HT-29 (cell line): ENCODE results near the gene ZNF396. TPM values are rescaled to one million over a fixed set of nuclear protein-coding genes. Genes with fewer than 3 reads are reported as not detected.

Source experiments
- DNase-seq: peaks from one replicate; pipeline ENCODE4 v3.0.0-alpha.2; 2015; ENCODE audit warnings: low spot score
- total RNA-seq: library from RNA; depleted of rRNA; stranded (reverse); fragments of >200 nt; shearing (Covaris generic); gene quantifications from 2 replicates; pipeline ENCODE4 v1.2.3, GENCODE V29; 2014

ZNF396 gene
- total RNA-seq, 1 experiment from 2014 or later: not detected

DNA sequence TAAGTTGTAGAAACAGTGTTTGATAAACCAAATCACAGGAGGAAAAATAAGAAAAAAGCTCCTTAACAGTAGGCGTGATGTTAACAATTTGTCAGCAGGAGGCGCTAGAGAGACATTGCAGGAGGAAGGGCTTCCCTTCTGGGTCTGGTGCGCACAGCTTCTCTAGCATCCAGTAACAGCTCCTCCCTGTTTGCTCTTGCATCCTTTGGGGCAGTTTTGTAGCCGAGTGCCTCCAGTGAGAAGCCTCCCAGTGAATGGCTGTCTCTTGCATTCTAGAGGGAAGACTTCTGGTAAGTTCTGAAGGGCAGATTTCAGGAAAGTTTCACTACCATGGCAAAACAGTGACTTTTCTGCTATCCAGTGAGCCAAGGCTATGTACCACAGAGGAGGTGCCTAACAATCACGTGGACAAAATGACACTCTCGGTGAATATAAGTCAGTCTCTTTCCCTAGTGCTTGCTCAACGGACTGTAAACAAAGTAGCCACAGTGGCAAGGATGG is 9.5 kb upstream of the ZNF396 start:
- DNase-seq: peak; percentile 71

- no peak for DNase-seq
These were observed 6.0 kb upstream of the ZNF396 start for GRCh38 chr18:35383136-35383535.

DNA sequence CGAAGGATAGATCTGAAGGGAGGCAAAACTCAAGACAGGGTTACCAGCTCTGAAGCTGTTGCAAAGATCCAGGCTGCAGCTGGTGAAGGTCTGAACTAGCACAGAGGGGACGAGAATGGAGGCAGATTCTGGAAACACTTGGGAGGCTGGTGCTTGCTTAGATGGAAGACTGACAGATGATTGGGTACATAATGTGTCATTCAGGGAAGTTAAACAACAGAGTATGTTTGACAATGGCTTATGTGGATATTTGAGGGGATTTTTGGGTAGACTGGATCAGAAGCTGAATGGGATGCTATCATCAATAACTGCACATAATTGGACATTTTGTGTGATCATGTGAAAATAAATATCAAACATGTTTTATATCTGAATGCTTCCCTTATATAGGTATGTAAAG is 2.3 kb upstream of the ZNF396 start:
- no peak for DNase-seq

GRCh38 chr18:35378574-35378896 is 1.4 kb upstream of the ZNF396 start:
- DNase-seq: no peak

DNA sequence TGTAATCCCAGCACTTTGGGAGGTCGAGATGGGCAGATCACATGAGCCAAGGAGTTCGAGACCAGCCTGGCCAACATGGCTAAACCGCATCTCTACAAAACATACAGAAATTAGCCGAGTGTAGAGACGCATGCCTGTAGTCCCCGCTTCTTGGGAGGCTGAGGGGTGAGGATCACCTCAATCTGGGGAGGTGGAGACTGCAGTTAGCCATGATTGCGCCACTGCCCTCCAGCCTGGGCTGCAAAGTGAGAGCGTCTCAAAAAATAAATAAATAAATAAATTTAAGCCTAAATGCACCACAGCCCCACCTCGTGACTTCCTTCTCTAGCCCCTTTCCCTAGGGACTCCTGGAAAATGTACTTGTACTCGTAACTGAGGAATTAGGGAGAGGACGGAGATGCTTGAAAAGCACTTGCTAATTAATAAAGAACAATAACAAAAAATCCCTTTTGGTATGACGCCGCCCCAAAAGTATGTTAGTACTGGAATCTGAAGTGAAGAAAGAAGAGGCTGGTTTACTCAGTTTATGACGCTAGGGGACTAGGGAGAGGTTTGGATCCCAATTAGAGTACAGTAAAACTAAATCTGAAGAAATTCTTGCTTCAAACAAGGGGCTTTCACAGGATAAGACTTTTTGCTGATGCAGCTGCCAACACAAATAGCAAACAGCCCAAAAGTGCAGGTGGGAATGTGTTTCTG is 887 bp upstream of the ZNF396 start:
- no peak for DNase-seq

DNA sequence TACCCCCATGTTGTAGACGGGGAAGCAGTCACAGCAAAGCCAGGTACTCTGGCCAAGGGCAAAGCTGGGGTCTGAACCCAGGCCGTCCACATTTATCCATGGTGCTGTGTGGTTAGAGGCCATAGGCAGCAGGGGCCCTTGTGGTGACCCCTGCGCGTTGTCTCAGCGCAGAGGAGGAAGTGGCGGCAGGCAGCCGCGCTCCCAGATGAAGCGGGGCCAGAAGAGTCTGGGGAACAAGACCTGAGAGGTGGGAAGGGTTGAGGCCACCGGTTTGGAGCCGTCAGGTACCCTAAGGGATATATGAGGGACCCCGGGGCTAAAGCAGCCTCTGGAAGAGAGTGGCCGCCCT is 770 bp downstream of the ZNF396 start:
- DNase-seq: no peak

DNA sequence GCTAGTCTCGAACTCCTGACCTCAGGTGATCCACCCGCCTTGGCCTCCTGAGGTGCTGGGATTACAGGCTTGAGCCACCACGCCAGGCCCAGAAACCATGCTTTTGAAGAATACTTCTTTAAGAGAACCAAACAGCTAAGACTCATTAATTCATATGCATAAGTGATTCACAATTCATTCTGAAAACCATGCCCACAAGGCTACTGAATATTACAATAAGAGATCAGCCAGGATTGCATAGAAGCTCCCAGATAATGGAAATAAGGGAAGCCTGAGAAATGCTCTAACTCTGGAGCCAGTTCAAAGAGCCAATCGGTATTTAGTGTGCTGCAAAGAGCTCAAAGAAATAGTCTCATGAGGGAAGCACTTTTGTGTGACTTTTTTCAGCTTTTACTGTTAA is 2.4 kb downstream of the ZNF396 start:
- DNase-seq: no peak

DNA sequence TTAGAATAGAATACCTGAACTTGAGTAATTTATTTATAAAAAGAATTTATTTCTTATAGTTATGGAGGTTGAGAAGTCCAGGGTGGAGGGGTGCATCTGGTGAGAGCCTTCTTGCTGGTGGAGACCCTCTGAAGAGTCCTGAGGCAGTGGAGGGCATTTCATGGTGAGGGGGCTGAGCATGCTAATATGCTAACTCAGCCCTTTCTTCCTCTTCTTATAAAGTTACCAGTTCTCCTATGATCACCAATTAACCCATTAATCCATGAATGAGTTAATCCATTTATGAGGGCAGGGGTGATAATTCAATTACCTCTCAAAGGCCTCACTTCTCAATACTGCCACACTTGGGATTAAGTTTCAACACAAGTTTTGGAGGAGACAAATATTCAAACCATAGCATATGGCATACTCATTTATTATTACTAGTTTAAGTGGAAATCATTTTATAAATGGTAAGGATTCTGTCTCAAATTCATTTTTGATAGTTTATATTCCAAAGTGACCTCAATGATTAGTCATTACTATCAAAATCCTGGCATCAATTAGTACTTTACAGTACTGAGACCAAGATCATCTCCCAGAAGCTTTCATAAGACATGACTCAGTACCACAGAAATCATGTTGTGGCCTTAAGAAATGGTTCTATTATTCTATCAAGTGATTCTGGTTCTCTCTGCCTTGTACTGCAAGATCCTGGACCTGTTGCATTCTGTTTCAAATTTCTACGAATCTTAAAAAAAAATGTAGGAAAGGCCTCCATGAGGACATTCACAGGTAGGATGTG is 5.5 kb downstream of the ZNF396 start:
- no peak for DNase-seq

- DNase-seq: no peak
These were observed 8.0 kb downstream of the ZNF396 start for GRCh38 chr18:35369126-35369525.

GRCh38 chr18:35368595-35368994 is 8.5 kb downstream of the ZNF396 start:
- DNase-seq: no peak

- no peak for DNase-seq
These were observed 14.6 kb downstream of the ZNF396 start for GRCh38 chr18:35362531-35362930.

DNA sequence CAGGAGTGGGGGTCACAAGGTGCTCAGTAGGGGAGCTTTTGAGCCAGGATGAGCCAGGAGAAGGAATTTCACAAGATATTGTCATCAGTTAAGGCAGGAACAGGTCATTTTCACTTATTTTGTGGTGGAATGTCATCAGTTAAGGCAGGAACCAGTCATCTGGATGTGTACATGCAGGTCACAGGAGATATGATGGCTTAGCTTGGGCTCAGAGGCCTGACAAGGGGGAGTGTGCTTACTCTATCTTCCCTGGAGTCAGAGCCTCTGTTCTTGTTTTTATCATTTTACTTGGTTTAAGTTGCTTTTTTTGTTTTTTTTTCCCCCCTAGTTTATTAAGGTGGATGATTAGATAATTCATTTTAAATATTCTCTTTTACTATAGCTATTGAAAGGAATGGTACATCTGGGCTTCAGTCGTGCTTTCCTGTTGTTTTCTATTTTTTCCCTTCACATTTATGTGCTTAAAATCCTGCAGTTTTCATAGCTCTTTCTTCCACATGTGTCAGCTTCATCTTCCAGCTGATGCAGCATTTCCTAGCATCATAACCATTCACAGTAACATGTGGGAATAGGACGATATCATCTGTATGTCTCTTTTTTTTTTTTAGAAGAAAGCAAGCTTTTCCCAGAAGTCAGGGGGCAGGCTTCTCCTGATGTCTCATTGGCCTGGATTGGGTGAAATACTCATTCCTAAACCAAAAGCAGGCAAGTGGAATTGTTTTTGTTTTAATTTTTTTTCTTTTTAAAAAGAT is 15.4 kb downstream of the ZNF396 start:
- no peak for DNase-seq

GRCh38 chr18:35355140-35355618 is 22.0 kb downstream of the ZNF396 start:
- DNase-seq: peak; percentile 63

DNA sequence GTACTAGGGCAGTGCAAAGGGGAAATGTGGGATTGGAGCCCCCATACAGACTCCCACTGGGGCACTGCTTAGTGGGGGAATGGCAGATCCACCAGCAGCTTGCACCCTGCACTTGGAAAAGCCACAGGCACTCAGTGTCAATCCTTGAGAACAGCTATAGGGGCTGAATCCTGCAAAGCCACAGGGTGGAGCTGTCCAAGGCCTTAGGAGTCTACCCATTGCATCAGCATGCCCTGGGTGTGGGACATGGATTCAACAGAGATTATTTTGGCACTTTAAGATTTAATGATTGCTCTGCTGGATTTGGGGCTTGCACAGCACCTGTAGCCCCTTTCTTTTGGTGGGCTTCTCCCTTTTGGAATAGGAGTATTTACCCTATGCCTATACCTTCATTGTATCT is 24.4 kb downstream of the ZNF396 start:
- no peak for DNase-seq

GRCh38 chr18:35352283-35352682 is 24.9 kb downstream of the ZNF396 start:
- no peak for DNase-seq

DNA sequence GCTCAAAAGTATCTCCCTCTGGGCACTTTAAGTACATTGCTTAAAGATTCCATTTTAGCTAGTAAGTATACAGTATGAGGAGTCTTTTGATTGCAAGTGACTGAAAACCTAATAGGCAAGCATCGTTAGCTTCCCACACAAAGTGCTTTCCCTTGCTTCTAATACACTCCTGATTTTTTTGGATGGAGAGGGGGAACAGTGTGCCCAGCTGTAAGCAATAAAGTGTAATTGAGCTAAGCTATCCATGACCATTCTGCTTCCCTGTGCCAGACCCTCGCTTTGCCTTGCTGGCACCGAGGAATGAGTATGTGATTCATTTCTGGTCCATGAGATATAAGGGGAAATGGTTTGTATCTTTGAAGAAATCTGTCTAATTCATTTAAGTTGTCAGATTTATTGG is 29.1 kb downstream of the ZNF396 start:
- DNase-seq: no peak

DNA sequence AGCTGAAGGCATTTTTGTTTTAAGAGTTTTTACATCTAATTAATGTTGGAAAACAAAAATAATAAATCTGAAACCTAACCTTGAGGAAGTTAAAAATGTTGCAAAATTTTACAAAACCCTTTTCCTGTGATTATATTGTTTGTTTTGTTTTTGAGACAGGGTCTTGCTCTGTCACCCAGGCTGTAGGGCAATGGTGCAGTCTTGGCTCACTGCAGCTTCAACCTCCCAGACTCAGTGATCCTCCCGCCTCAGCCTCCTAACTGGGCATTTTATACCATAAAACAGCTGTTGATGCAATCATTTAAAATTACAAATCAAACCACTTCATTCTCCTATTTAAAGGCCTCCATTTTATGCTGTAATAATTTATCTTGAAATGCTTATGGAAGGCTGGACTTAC is 31.2 kb downstream of the ZNF396 start:
- DNase-seq: no peak

- no peak for DNase-seq
These were observed 31.6 kb downstream of the ZNF396 start for GRCh38 chr18:35345460-35345921.

DNA sequence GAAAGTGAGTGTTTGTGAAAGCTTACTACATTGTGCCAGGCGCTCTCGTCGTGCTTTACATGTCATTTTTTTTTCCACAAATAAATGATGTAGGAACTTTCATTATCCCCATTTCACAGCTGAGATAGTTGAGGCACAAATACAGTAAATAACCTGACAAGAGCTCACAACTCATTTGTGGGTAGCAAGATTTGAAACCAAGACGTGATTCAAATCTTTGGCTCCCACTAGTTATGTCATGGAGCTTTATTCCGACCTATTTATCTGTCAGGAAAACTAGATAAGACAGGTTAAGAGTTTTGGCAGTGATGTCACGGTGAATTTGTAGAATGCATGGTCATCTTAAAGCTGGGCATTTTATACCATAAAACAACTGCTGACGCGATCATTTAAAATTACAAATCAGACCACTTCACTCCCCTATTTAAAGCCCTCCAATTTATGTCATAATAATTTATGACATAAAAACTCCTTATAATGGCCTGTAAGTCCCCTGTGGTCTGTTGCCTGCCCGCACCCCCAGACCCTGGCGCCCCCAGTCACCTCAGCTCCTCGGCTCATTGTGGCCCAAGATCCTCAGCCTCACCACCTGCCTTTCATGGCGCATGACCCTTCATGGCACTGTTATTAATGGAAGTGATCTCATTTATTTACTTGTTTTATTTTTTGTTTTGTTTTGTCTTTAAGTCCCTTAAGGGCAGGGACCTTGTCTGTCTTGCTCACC is 32.2 kb downstream of the ZNF396 start:
- no peak for DNase-seq

DNA sequence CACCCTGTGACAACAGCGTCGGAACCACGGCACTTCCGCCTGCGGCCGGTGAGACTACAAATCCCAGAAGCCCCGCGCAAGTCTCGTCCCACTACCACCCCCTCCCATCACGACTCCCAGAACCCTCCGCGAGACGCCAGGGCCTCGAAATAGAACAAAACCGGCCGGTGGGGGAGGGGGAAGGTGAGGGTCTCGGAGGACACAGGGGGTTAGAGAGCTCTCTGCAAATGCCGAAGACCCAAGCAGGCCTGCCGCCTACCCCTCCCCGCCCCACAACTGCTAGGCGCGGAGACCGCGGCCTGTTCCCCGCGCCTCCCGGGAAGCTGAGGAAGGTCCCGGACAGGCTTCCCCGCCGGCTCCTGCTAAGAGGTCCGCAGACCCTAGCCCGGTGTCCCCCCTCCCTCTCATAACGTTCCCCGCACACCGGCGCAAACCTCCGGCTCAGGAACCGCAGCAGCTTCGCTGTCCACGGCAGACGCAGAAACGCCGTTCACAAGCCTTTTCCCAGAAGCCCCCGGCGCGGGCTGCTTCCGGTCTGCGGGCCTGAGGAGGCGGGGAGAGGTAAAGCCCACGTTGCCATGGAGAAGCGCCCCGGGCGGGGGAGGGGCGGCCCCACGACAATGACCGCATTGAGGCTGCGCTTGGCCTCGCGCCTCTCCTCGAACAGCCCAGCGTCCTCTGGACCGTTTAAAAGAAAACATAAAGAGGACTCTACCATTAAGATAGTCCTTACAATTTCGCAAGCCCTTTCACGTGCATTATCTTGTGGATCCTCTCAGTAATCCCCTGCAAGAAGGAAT is 33.0 kb downstream of the ZNF396 start, which contains the start of gene ZNF24:
TSS of gene ZNF24 (minus strand) at position 485 of the 800 bp plus-strand sequence. CDS start 3,770 bp downstream, outside the sequence.
- DNase-seq: peak; percentile 89
